HUDEP-2 (cell line): ENCODE data around the gene TMEM258.

Experiments
- DNase-seq, 76 experiments: peaks; one replicate each; lab custom pipeline; 2025; ENCODE audit not compliant: unreplicated experiment in 76 of 76; lab: John Stamatoyannopoulos, UW

Gene TMEM258

DNA sequence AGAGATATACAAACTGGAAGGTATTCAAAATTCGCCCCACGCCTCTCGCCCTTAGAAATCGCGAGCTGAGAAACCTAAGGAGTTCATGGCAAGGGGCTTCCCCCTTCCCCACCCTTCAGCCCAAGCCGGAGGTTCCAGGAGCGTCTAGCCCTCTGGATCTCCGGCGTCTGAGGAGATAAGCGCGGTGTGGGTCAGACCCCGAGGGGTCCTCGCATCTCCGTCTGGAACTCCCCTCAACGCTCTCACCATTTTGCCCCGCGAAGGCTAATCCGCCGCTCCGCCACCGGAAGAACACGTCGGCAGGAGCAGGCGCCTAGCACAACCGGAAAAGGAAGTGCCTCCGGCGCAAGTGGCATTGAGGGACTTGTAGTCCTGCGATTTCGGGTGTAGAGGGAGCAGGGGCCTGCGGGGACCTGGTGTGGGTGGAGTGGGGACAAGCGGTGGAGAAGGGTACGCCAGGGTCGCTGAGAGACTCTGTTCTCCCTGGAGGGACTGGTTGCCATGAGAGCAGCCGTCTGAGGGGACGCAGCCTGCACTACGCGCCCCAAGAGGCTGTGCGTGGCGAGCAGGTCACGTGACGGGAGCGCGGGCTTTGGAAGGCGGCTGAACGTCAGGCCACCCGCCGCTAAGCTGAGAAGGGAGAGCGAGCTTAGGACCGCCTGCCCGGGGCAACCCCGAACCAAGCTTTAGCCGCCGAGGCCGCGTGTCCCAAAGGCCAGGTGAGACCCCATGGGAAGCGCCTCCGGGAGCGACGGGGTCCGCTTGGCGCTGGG is at the start of gene TMEM258, which contains the start of gene FEN1:
Gene TMEM258, minus strand, starts transcription at position 290 of the 773 bp plus-strand sequence. Its CDS starts 41 bp downstream, at position 249.
Gene FEN1, plus strand, starts transcription at position 602 of the 773 bp plus-strand sequence. CDS start 2,451 bp downstream, outside the sequence.
- peak; percentile 18 to 97 (median 81) for DNase-seq

- DNase-seq: peak in 45 of 76 experiments; percentile 13 to 80 (median 45)
These were observed 49.5 kb upstream of the TMEM258 start for GRCh38 chr11:61841636-61842527.

DNA sequence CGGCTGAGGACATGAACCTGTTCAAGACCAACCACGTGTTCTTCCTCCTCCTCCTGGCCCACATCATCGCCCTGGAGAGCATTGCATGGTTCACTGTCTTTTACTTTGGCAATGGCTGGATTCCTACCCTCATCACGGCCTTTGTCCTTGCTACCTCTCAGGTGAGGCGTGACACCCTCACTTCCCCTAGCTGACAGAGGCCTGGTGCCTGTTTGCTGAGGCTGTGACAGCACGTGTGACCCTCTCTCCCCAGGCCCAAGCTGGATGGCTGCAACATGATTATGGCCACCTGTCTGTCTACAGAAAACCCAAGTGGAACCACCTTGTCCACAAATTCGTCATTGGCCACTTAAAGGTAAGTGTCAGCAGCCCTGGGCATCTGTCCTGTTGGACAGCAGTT is 48.0 kb upstream of the TMEM258 start:
- no peak for DNase-seq

- no peak for DNase-seq
These were observed 47.3 kb upstream of the TMEM258 start for GRCh38 chr11:61839742-61840141.

DNA sequence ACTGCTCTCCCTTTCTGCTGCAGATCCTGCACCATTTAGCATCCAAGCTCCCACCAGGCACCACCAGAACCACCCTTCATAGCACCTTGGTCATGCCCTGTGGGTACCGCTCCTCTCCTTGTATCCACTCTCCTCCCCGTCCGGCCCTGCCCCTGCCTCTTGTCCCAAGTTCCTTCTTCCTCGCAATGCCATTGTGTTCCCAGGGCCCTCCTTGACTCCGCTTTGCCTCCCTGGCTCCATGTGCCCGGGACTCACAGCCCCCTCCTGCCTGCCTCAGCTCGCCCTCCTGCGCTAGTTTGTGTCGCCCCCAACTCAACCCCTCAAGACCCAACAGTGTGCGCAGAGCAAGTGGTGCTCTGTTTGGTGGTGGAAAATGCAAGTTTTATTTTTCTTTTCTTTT is 46.5 kb upstream of the TMEM258 start:
- DNase-seq: no peak

DNA sequence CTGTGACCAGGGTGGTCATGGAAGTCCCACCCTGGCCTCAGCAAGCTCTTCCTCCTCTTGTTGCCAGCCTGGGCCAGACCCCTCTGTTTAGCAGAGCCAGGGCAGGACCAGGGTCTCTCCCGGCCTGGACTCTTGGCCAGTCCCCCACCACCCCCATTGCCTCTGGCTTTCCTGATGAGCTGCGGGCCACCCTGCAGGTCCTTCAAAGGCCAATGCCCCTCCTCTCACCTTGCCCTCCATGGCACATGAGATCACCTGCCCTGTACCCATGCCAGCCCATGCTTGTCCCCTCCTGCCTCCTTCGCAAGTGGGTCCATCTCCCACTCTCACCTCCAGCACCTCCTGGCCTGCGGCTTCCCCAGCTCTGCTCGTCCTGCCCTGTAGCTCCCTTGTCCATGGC is 46.1 kb upstream of the TMEM258 start:
- no peak for DNase-seq

DNA sequence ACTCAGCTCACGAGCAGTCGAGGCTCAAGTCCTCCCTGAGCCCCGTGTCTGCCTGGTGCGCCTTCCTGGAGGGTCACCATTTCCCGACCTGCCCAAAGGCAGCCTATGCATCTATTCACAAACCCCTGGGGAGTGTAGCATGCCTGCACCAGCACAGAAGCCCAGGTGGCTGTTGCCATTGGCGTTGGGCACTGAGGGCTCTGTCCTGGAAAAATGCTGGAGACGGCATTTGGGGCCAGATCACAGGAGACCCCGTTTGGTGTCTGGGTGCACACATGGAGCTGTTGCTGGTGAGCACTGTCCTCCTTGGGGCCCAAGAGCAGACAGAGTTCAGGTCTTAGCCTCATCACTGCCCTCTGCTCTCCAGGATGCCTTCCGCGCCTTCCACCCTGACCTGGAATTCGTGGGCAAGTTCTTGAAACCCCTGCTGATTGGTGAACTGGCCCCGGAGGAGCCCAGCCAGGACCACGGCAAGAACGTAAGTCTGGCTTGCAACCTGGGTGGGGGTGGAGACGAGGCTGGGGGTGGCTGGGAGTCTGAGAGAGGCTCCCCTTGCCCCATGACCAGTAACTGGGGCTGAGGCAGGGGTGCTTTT is 45.1 kb upstream of the TMEM258 start:
- DNase-seq: no peak

DNA sequence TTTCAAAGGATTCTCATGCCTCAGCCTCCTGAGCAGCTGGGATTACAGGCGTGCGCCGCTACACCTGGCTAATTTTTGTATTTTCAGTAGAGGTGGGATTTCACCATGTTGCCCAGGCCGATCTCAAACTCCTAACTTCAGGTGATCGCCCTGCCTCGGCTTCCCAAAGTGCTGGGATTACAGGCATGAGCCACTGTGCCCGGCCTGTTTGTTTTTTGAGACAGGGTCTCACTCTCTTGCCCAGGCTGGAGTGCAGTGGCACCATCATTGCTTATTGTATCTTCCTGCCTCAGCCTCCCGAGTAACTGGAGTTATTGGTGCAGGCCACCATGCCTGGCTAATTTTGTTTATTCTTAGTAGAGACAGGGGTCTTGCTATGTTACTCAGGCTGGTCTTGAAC is 43.8 kb upstream of the TMEM258 start:
- no peak for DNase-seq

DNA sequence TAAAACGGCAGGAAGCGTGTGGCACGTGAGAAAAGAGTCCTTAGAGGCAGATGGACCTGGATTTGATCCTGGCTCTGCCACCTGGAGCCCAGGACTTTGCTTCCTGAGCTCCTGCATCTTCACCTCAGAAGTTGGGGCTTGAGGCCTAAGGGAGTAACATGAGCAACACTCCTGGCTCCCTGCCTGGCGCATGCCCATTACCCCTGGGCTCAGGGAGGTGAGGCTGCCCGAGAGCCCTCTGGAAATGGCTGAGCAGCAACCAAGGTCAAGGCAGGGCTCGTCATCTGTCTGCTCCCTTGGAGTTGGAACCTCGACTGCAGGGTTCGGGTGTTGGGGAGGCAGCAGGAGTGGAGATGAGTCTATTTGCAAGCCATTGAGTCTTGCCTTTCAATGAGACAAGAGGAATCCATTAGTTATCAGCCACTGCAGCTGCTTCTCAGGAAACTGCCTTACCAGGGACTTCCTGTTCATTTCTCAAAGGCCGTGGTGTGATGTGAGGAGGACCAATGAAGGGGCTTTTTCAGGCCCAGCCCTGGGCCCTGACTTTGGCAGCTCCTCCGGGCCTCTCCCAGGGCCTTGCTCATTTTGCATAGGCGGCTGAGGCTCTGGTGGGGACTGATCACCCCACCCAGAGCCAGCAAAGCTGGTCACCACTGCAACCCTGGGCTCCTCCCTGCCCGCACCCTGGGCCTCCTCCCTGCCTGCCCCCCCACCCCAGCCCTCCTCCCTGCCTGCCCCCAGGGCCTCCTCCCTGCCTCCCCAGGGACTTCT is 42.1 kb upstream of the TMEM258 start:
- peak in 75 of 76 experiments; percentile 72 to 98 (median 94) for DNase-seq

DNA sequence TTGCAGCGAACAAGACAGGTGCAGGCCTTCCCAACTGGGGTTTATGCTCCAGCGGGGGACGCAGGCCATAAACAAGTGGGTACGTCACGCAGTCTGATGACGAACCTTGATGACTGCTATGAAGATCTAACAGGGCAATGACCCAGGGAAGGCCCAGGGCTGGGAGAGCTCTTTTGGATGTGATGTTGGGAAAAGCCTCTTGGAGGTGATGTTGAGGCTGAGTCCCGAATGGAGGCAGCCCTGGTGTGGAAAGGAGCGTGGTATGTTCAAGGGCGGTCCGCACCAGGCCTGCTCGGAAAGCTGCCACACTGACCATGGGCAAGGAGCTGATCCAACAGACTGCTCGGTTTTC is 41.5 kb upstream of the TMEM258 start:
- DNase-seq: peak in 4 of 76 experiments; percentile 17 to 66 (median 52)

GRCh38 chr11:61833471-61833870 is 41.1 kb upstream of the TMEM258 start:
- peak in 37 of 76 experiments; percentile 11 to 73 (median 38) for DNase-seq

GRCh38 chr11:61832754-61833153 is 40.4 kb upstream of the TMEM258 start:
- DNase-seq: peak in 48 of 76 experiments; percentile 5 to 62 (median 35)

DNA sequence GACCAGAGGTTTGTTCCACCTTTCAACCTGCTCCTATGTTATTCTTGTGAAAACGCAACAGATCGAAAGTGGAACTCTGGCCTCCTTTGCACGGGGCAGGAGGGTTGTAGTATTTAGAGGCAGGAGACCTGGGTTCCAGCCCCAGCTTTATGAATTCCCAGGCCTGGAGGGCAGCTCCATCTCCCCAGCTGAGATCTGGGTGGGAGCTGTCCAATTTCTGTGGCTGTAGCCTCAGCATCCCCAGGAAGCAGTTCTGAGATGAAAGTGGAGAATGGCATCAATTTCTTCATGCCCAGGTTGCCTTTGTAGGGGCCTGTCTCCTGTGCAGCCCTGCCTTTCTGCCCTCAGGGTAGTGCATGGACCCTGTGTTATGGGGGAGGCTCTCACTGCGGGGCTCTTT is 39.8 kb upstream of the TMEM258 start:
- no peak for DNase-seq

- DNase-seq: no peak
These were observed 38.1 kb upstream of the TMEM258 start for GRCh38 chr11:61830237-61831105.

GRCh38 chr11:61829806-61830205 is 37.4 kb upstream of the TMEM258 start:
- no peak for DNase-seq

DNA sequence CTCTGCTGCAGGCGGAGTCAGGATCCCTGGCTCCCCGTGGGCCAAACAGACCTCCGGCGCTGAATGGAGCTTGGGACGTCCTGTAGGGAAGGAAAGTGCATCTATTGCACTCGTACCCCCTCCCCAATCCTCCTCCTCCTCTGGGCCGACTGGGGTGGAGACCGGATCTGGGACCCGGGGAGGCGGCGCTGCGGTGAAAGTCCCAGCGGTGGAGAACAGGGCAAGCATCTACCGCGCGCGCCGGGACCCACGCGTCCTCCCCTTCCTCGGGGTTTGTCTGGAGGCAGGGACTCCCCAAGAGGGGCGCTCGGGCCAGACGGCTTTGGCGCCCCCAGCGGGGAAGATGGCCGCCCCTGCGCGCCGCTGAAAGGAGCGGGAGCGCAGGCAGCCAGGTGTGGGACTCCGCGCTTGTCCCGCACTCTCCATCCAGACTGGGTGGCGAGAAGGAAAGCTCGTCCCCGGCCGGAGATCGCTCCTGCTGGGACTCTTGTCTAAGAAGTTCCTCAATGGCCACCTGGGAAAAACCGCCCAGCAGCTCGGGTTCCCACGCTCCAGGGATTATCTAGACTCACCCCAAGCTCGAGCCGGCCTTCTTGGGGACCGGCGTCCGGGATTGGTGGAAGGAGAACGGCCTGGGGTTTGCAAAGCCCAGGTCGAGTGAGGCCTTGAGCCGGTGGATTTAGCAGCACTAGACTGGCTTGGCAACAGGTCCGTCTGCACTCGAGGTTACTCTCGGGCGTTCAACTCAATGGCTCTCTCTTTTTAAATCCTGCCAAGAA is 36.4 kb upstream of the TMEM258 start:
- DNase-seq: peak in 38 of 76 experiments; percentile 4 to 60 (median 32)

- no peak for DNase-seq
These were observed 35.9 kb upstream of the TMEM258 start for GRCh38 chr11:61828379-61828628.

DNA sequence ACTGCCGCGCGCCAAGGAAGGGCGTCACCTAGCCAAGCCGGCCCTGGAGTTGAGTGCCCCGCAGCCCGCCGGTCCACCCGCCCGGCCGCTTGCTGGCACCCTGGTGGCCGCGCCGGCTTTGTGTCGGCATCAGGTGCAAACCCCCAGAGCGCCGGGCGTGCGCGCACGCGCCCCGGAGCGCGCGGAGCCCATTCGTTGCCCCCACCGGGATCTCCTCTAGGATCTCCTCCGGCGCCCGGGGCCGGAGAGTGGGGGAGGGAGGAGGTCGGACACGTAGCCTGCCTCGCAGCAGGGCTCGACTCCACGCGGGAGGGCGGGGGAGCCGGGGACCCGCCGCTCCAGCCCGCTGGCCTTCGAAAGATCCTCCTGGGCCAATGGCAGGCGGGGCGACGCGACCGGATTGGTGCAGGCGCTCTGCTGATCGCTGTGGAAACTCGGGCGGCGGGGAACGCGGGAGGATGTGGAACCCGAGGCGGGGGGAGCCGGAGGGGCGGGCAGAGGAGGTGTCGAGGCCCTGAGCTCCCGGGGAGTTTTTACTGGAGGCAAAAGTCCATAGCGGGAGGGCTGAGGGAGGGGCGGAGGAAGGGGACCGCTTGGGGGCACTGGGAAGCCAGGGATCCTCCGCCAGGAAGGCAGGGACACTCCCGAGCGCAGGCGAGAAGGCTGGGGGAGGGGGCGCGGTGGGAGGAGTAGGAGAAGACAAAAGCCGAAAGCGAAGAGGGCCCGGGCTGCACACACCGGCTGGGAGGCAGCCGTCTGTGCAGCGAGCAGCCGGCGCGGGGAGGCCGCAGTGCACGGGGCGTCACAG is 35.4 kb upstream of the TMEM258 start, which contains the start of gene FADS2:
Gene FADS2, plus strand, starts transcription at position 730 of the 808 bp plus-strand sequence. CDS start 91 bp downstream, outside the sequence.
- peak in 74 of 76 experiments; percentile 55 to 97 (median 89) for DNase-seq
